ENCODE data around the gene SMIM14.
"Not testable (repeated sequence)": the region's sequence is repeated elsewhere in the genome, so short reads cannot be mapped to it uniquely, and the experiment has no call there.

Gene SMIM14

DNA sequence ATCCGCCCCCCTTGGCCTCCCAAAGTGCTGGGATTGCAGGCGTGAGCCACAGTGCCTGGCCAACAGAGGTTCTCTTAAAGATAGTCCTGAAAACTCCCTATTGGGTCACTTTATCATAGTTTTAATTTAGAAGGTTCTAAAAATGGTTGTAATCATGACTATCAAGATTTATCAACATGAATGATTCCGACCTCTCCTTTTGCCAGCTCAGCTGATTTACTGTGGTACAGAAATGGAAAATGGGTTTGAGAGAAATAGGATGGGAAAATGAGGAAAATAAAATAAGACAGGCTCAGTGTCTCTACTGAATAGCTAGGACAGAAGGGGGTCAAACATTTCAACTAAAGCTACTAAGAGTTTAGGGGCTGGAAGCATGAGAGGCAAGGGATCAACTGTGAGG is 83.2 kb downstream of the SMIM14 start:
- Mint-ChIP-seq H3K4me3 (no peak overlapping the region), H3K27me3 (no peaks in the 10 kb centered on the region), H3K27ac (no peak overlapping the region), H3K9me3 (no peaks in the 10 kb centered on the region), H3K4me1 (ENCODE audit: low read depth) (no peaks in the 10 kb centered on the region), H3K36me3 (ENCODE audit: low read depth) (peaks cover 61% of the 10 kb centered on the region)
- intact Hi-C loops (cut with micrococcal nuclease), result no loop called here

DNA sequence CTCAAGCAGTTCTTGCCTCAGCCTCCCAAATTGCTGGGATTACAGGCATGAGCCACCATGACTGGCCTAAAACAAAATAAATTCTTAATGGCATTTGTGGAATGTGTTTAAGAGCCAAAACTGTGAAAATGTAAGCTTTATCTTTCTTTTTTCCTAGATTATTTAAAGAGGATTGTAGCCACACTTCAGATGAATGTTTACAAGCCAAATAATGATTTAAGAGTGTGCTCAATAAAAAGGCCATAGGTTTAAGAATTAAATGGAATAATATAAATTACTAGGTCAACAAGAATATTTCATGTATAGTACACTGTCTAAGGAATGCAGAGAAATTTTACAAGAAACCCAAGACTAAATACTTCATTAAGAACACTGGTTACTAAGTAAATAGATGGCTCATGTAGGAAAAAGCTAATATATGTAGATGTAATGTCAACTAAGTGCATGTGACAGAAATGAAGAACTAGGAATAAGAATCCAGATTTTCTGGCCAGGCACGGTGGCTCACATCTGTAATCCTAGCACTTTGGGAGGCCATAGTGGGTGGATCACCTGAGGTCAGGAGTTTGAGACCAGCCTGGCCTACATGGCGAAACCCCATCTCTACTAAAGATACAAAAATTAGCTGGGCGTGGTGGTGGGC is 90.1 kb downstream of the SMIM14 start:
- no peaks in the 10 kb centered on the region for H3K27me3 Mint-ChIP-seq
- H3K4me3 Mint-ChIP-seq, result no peak overlapping the region
- H3K4me1 Mint-ChIP-seq (ENCODE audit: low read depth), result no peaks in the 10 kb centered on the region
- H3K27ac Mint-ChIP-seq, result no peak overlapping the region
- peaks cover 22% of the 10 kb centered on the region for H3K36me3 Mint-ChIP-seq (ENCODE audit: low read depth)
- no peaks in the 10 kb centered on the region for H3K9me3 Mint-ChIP-seq
- intact Hi-C loops (cut with micrococcal nuclease), result no loop called here

DNA sequence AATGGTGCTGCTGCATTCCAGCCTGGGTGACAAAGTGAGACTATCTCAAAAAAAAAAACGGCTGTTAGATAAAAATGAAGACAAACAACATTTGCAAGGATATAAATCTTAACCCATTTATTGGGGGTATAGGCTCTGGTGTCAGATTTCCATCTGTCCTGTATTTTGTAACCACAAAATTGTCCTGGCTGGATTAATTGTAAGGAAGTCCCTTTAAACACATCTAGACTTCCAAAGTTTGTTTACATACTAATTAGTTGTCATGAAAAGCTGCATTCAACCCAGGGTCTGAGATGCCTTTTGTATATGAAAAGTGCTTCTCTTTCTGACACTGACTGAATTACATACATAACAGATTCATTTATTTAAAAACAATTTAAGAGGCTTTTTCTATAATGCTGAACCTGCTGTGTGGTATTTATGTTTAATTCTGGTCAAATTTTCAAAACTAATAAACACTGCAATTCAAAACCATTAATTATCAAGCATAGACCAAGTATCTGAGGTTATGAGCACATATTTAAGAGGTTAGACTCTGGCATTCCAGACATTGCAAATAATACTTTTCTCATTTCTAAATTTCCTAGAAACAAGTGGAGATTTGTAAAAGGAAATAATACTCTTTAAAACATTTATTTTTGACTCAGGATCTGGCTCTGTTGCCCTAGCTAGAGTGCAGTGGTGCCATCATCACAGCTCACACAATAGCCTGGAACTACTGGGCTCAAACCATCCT is 93.9 kb downstream of the SMIM14 start:
- intact Hi-C loops (cut with micrococcal nuclease), result no loop called here
- Mint-ChIP-seq H3K4me3 (no peak overlapping the region), H3K9me3 (no peaks in the 10 kb centered on the region), H3K36me3 (ENCODE audit: low read depth) (peaks cover 9% of the 10 kb centered on the region), H3K27ac (no peak overlapping the region), H3K27me3 (no peaks in the 10 kb centered on the region), H3K4me1 (ENCODE audit: low read depth) (no peaks in the 10 kb centered on the region)

DNA sequence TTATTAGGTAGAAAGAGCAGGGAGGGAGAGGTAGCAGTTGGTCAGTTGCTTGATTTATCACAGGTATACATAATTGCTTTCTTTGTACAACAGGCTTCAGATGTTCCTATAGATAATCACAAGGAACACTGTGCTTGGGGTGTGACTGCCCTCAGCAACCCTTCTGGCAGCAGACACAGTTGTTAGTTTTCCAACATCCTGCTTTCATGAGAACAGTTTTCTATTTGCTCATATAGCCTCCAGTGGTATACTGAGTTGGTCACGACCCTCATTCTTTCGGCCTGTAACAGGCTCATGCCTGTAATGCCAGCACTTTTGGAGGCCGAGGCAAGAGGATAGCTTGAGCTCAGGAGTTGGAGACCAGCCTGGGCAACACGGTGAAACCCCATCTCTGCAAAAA is 94.6 kb downstream of the SMIM14 start:
- H3K4me3 Mint-ChIP-seq; H3K36me3 Mint-ChIP-seq (ENCODE audit: low read depth); H3K27me3 Mint-ChIP-seq; intact Hi-C loops (cut with micrococcal nuclease); H3K4me1 Mint-ChIP-seq (ENCODE audit: low read depth); H3K27ac Mint-ChIP-seq; H3K9me3 Mint-ChIP-seq: not testable (repeated sequence)

DNA sequence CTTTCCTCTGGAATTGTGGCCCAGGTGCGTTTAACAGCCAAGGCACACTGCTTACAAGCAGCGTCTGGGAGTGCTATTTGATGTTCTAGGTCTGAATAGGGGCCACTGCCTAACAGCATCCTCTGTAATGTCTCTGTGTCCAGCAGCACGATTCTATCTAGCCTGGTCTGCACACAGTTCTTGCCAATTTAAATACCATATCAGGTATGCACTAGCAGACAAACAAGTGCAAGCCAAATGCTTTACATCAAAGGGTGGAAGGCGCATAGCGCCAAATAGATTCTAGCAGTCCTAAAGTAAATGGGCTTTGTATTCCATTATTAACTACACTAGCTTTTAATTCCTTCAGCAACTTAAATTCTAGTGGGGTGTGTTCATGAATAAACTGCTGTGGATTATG is 95.6 kb downstream of the SMIM14 start:
- H3K4me1 Mint-ChIP-seq (ENCODE audit: low read depth), result no peaks in the 10 kb centered on the region
- no peaks in the 10 kb centered on the region for H3K27me3 Mint-ChIP-seq
- H3K4me3 Mint-ChIP-seq, result no peak overlapping the region
- peaks cover 9% of the 10 kb centered on the region for H3K36me3 Mint-ChIP-seq (ENCODE audit: low read depth)
- intact Hi-C loops (cut with micrococcal nuclease), result no loop called here
- no peaks in the 10 kb centered on the region for H3K9me3 Mint-ChIP-seq
- no peak overlapping the region for H3K27ac Mint-ChIP-seq

DNA sequence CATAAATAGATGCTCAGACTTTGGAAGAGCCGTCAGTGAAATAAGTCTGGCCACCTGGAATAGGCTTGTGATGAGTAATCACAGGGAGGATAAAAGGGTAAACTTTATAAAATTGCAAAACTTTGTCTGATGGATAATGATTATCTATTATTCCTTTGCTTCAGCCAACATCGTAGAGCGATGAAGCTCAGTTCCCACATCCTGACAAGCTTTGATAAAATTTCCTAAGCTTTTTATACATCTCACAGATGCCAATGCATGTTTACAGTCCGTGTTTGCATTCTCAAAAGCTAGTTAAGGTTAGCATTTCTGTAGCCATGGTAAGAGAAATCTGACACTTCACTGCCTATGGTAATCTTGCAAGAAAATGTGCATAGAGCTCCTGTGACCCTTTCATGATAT is 96.1 kb downstream of the SMIM14 start:
- Mint-ChIP-seq H3K4me1 (ENCODE audit: low read depth) (no peaks in the 10 kb centered on the region), H3K4me3 (no peak overlapping the region), H3K27ac (no peak overlapping the region), H3K9me3 (no peaks in the 10 kb centered on the region), H3K27me3 (no peaks in the 10 kb centered on the region), H3K36me3 (ENCODE audit: low read depth) (peaks cover 9% of the 10 kb centered on the region)
- intact Hi-C loops (cut with micrococcal nuclease), result no loop called here

DNA sequence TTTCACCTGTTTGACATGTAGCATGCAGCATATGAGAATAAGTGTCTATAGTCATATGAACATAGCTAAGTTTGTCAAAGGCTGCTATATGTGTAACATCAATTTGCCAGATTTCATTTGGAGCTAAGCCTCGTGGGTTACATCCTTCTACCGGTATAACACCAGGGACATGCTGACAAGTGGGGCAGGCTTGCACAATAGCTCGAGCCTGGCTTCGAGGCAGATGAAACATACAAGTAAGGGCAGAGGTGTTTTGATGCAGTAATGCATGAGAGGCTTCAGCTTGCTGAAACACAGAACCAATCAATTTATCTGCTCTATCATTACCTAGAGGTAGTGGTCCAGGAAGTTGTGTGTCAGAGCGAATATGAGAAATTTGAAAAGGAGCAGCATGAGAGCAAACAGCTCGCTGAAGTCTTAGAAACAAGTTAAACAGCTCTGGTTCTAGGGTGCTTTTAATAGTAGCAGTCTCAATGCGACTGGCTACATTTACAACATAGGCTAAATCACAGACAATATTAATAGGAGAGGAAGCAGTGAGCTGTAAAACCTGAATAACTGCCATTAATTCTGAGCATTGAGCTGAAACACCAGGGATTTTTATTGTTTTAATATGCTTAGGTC is 96.6 kb downstream of the SMIM14 start:
- no peaks in the 10 kb centered on the region for H3K27me3 Mint-ChIP-seq
- intact Hi-C loops (cut with micrococcal nuclease), result no loop called here
- no peak overlapping the region for H3K27ac Mint-ChIP-seq
- H3K4me3 Mint-ChIP-seq, result no peak overlapping the region
- H3K9me3 Mint-ChIP-seq, result no peaks in the 10 kb centered on the region
- no peaks in the 10 kb centered on the region for H3K4me1 Mint-ChIP-seq (ENCODE audit: low read depth)
- H3K36me3 Mint-ChIP-seq (ENCODE audit: low read depth), result peaks cover 9% of the 10 kb centered on the region

DNA sequence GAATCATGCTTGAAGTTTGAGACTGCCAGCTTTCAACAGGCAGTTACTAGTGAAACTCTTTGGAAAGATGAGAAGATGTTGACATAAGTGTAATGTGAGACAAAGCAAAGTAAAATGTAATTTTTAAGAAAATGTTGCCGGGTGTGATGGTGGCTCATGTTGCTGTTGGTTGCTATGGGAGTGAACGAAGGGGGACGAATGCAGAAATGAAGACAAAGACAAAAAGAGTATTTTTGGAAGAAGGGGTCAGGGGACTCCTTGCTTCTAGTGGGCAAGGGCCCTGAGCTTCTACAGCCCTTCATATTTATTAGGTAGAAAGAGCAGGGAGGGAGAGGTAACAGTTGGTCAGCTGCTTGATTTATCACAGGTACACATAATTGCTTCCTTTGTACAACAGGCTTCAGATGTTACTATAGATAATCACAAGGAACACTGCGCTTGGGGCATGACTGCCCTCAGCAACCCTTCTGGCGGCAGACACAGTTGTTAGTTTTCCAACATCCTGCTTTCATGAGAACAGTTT is 99.5 kb downstream of the SMIM14 start:
- H3K4me1 Mint-ChIP-seq (ENCODE audit: low read depth), result no peaks in the 10 kb centered on the region
- H3K27ac Mint-ChIP-seq, result no peak overlapping the region
- no peaks in the 10 kb centered on the region for H3K27me3 Mint-ChIP-seq
- intact Hi-C loops (cut with micrococcal nuclease), result no loop called here
- no peaks in the 10 kb centered on the region for H3K9me3 Mint-ChIP-seq
- H3K36me3 Mint-ChIP-seq (ENCODE audit: low read depth), result peaks cover 31% of the 10 kb centered on the region
- H3K4me3 Mint-ChIP-seq, result no peak overlapping the region

DNA sequence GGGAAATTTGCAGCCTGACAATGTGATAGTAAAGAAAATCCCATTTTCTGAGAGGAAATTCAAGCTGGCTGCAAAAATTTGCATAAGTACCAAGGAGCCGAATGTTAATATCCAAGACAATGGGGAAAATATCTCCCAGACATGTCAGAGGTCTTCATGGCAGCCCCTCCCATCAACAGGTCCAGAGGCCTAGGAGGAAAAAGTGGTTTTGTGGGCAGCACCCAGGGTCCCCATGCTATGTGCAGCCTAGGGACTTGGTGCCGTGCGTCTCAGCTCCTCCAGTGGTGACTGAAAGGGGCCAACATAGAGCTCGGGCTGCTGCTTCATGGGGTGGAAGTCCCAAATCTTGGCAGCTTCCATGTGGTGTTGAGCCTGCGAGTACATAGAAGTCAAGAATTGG is 105.1 kb downstream of the SMIM14 start:
- H3K36me3 Mint-ChIP-seq (ENCODE audit: low read depth), result peaks cover 61% of the 10 kb centered on the region
- no peak overlapping the region for H3K4me3 Mint-ChIP-seq
- intact Hi-C loops (cut with micrococcal nuclease), result no loop called here
- H3K27ac Mint-ChIP-seq, result no peak overlapping the region
- peaks cover 27% of the 10 kb centered on the region for H3K9me3 Mint-ChIP-seq
- H3K27me3 Mint-ChIP-seq, result no peaks in the 10 kb centered on the region
- H3K4me1 Mint-ChIP-seq (ENCODE audit: low read depth), result peaks cover 2% of the 10 kb centered on the region

DNA sequence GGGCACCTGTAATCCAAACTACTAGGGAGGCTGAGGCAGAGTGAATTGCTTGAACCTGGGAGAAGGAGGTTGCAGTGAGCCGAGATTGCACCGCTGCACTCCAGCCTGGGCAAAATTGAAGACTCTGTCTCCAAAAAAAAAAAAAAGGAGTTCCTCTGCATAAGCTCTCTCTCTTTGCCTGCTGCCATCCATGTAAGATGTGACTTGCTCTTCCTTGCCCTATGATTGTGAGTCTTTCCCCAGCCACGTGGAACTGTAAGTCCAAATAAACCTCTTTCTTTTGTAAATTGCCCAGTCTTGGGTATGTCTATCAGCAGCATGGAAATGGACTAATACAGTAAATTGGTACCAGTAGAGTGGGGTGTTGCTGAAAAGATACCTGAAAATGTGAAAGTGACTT is 106.4 kb downstream of the SMIM14 start:
- H3K9me3 Mint-ChIP-seq, result peaks cover 27% of the 10 kb centered on the region
- intact Hi-C loops (cut with micrococcal nuclease); H3K4me1 Mint-ChIP-seq (ENCODE audit: low read depth); H3K4me3 Mint-ChIP-seq; H3K27me3 Mint-ChIP-seq; H3K27ac Mint-ChIP-seq: not testable (repeated sequence)
- H3K36me3 Mint-ChIP-seq (ENCODE audit: low read depth), result peaks cover 70% of the 10 kb centered on the region

DNA sequence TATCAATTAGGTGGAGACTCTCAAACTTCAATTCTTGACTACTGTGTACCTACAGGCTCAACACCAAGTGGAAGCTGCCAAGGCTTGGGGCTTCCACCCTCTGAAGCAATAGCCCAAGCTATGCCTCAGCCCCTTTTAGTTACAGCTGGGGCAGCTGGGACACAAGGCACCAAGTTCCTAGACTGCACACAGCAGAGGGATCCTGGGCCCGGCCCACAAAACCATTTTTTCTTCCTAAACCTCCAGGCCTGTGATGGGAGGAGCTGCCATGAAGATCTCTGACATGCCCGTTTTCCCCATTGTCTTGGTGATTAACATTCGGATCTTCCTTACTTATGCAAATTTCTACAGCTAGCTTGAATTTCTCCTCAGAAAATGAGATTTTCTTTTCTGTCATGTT is 108.0 kb downstream of the SMIM14 start:
- peaks cover 19% of the 10 kb centered on the region for H3K4me1 Mint-ChIP-seq (ENCODE audit: low read depth)
- peaks cover 27% of the 10 kb centered on the region for H3K9me3 Mint-ChIP-seq
- H3K36me3 Mint-ChIP-seq (ENCODE audit: low read depth), result peaks cover 70% of the 10 kb centered on the region
- no peak overlapping the region for H3K4me3 Mint-ChIP-seq
- H3K27ac Mint-ChIP-seq, result no peak overlapping the region
- intact Hi-C loops (cut with micrococcal nuclease), result no loop called here
- H3K27me3 Mint-ChIP-seq, result no peaks in the 10 kb centered on the region

DNA sequence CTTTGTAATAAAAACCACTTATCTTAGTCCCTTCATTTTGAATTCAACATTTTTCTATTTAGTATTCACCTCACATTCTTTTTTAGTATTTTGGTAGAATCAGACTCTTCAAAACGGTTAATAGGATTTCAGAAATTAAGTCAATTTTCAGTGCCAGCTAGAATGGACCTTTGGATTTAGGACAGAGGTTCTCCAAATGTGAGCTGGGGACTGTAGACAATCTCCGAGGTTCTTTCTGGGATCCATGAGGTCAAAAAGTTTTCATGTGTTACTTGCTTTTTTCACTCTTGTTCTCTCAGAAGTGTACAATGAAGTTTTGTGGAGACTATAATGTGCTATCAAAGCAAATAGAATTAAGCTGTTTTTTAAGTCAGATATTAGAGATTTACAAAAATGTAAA is 109.1 kb downstream of the SMIM14 start:
- peaks cover 19% of the 10 kb centered on the region for H3K4me1 Mint-ChIP-seq (ENCODE audit: low read depth)
- H3K27ac Mint-ChIP-seq, result no peak overlapping the region
- H3K4me3 Mint-ChIP-seq, result no peak overlapping the region
- peaks cover 27% of the 10 kb centered on the region for H3K9me3 Mint-ChIP-seq
- intact Hi-C loops (cut with micrococcal nuclease), result loop anchor here (5.0 kb wide), 1 partner anchor 72 kb away; the partner anchor contains the start of genes LIAS and RPL9
- peaks cover 59% of the 10 kb centered on the region for H3K36me3 Mint-ChIP-seq (ENCODE audit: low read depth)
- H3K27me3 Mint-ChIP-seq, result no peaks in the 10 kb centered on the region

DNA sequence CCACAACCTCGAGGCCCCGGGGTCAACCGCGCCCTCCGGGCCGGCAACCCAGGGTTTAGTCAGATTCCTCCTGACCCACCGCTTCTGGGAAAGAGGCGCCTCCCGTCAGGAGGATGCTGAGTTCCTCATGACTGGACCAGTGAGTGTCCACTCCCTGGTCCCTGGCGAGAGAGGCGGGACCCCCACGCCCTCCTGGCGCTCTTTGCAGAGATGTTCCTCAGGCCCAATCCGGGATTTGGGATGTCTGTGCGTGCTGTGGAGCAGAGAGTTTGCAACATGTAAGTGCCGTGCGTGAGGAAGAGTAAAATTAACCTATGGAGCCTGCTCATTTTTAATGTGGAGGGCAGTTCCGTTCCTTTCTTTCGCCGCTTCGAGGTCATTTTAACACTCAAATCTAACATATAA is 110.6 kb downstream of the SMIM14 start:
- H3K36me3 Mint-ChIP-seq (ENCODE audit: low read depth), result peaks cover 44% of the 10 kb centered on the region
- H3K4me3 Mint-ChIP-seq, result peak overlapping the region; percentile 99
- peak overlapping the region; percentile 93 for H3K27ac Mint-ChIP-seq
- intact Hi-C loops (cut with micrococcal nuclease), result loop anchor here (5.0 kb wide), 1 partner anchor 71 kb away; the partner anchor contains the start of genes LIAS and RPL9
- peaks cover 19% of the 10 kb centered on the region for H3K4me1 Mint-ChIP-seq (ENCODE audit: low read depth)
- no peaks in the 10 kb centered on the region for H3K27me3 Mint-ChIP-seq
- H3K9me3 Mint-ChIP-seq, result peaks cover 27% of the 10 kb centered on the region

Data from dendritic cell treated with granulocyte-macrophage colony-stimulating factor and Interleukin-4, amounts not matched to agents 40 ng/mL and 50 ng/mL, for 4 days (primary cell).